ENCODE data around the gene PDGFA.

PDGFA gene

GRCh38 chr7:472640-472957 is 47.0 kb downstream of the PDGFA start:
- no peak for DNase-seq (ENCODE audit: low spot score)

DNA sequence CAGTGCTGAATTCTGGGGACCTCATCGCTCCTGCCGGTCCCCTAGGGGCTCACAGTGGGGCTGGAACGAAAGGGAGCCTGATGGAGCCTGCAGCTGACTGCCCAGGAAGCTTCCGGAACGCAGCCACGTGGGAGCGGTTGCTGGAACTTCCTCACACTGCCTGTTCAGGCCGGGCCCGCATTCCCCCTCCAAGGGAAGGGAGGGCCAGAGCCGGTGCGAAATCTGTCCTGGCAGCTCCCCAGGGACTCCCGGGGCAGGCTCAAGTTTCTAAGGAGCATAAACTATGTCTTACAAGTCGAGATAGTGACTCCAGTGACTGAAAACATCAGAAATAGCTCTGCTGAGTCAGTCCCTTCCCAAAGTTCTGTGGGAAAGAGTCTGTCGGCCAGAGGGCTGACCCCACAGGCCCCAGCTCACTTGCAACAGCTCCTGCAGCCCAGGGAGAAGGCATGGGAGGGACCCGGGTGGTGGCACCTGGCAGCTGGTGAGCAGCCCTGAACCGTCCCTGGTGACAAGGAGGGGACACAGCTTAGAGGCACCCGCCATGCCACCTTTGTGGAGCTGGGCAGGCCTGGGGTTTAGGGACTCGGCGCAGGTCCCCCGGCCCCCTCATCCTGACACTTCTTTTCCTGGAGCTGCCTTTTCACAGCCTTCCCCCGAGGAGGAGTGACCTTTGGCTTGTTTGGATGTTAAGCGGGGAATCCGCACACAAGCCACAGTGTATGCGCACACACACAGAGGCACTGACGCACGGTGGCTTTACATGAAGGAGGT is 47.6 kb downstream of the PDGFA start:
- TF ChIP-seq, protein P1, sequence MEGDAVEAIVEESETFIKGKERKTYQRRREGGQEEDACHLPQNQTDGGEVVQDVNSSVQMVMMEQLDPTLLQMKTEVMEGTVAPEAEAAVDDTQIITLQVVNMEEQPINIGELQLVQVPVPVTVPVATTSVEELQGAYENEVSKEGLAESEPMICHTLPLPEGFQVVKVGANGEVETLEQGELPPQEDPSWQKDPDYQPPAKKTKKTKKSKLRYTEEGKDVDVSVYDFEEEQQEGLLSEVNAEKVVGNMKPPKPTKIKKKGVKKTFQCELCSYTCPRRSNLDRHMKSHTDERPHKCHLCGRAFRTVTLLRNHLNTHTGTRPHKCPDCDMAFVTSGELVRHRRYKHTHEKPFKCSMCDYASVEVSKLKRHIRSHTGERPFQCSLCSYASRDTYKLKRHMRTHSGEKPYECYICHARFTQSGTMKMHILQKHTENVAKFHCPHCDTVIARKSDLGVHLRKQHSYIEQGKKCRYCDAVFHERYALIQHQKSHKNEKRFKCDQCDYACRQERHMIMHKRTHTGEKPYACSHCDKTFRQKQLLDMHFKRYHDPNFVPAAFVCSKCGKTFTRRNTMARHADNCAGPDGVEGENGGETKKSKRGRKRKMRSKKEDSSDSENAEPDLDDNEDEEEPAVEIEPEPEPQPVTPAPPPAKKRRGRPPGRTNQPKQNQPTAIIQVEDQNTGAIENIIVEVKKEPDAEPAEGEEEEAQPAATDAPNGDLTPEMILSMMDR (IDR thresholded peaks at IDR 0.05; ENCODE audit: borderline replicate concordance, control extremely low read depth, extremely low read depth, insufficient read depth, missing control alignments) = no peak
- DNase-seq (ENCODE audit: low spot score) = no peak
- in situ Hi-C loops (cut with MboI; ENCODE audit: low sequenced_read_pairs, unreplicated experiment) = no loop called here

More at GRCh38 chr7:472640-472957, 47.0 kb downstream of the PDGFA start:
- TF ChIP-seq, protein P1 (IDR thresholded peaks at IDR 0.05; ENCODE audit: borderline replicate concordance, control extremely low read depth, extremely low read depth, insufficient read depth, missing control alignments) = no peak
- in situ Hi-C loops (cut with MboI; ENCODE audit: low sequenced_read_pairs, unreplicated experiment) = no loop called here

DNA sequence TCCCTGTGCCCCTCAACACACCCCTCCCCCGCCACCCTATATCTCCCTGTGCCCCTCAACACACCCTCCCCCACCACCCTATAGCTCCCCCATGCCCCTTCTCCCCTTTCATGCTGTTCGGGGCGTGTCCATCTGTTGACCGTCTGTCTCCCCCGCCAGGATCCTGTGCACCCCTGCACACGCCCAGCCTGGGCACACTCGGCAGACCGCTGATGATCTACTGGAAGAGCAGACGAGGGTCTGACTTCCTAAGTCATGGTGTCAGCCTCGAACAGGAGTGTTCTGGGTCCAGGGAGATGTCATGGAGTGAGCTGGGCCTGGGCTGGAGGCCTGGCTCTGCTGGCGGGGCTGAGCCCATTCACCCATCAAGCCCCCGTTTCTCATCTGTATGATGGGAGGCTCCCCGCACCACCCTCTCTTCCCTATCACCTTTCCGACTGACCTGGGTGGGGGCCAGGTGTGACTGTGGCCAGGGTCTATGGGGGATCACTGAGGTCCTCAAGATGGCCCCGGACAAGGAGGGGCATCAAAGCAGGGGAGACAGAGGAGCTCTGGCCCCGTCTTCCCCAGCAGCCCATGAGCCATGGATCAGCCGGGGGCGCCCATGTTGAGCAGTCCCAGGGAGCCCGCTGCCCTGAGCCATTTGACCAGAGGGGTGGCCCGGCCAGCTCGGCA is 48.3 kb downstream of the PDGFA start:
- TF ChIP-seq, protein P1 (IDR thresholded peaks at IDR 0.05; ENCODE audit: borderline replicate concordance, control extremely low read depth, extremely low read depth, insufficient read depth, missing control alignments) = no peak
- no peak for DNase-seq (ENCODE audit: low spot score)
- in situ Hi-C loops (cut with MboI; ENCODE audit: low sequenced_read_pairs, unreplicated experiment) = no loop called here

DNA sequence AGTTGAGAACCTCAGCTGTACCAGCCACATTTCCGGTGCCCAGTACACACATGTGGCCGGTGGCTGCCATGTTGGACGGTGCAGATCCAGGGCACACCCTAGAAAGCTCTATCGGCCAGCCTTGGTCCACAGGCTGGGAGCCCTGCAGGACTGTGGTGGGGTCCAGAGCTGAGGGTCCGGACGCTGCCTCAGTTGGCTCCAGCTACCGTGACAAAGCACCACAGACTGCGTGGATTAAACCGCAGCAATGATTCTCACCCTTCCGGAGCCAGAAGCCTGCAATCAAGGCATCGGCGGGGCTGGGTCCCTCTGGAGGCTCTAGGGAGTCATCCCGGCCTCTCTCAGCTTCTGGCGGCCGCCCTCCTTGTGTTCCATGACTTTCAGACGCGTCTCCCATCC is 50.1 kb downstream of the PDGFA start:
- TF ChIP-seq, protein P1 (IDR thresholded peaks at IDR 0.05; ENCODE audit: borderline replicate concordance, control extremely low read depth, extremely low read depth, insufficient read depth, missing control alignments) = no peak
- in situ Hi-C loops (cut with MboI; ENCODE audit: low sequenced_read_pairs, unreplicated experiment) = no loop called here
- no peak for DNase-seq (ENCODE audit: low spot score)

GRCh38 chr7:468681-469562 is 50.7 kb downstream of the PDGFA start:
- in situ Hi-C loops (cut with MboI; ENCODE audit: low sequenced_read_pairs, unreplicated experiment) = no loop called here
- TF ChIP-seq, protein P1 (IDR thresholded peaks at IDR 0.05; ENCODE audit: borderline replicate concordance, control extremely low read depth, extremely low read depth, insufficient read depth, missing control alignments) = no peak
- no peak for DNase-seq (ENCODE audit: low spot score)

DNA sequence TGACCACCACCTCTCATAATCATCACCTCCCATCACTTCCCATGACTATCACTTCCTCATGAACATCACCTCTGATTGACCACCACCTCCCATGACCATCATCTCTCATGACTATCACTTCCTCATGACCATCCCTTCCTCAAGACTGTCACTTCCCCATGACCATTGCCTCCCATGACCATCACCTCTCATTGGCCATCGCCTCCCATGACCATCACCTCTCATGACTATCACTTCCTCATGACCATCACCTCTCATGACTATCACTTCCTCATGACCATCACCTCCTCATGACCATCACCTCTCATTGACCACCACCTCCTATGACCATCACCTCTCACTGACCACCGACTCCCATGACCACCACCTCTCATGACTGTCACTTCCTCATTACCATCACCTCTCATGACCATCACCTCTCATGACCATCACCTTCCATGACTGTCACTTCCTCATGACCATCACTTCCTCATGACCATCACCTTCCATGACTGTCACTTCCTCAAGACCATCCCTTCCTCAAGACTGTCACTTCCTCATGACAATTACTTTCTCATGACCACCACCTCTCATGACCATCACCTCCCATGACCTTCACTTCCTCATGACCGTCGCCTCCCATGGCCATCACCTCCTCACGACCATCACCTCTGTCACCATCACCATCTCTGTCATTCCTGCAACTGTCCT is 51.6 kb downstream of the PDGFA start:
- in situ Hi-C loops (cut with MboI; ENCODE audit: low sequenced_read_pairs, unreplicated experiment) = no loop called here
- DNase-seq (ENCODE audit: low spot score) = no peak
- TF ChIP-seq, protein P1 (IDR thresholded peaks at IDR 0.05; ENCODE audit: borderline replicate concordance, control extremely low read depth, extremely low read depth, insufficient read depth, missing control alignments) = no peak
